HCT116 (cell line): Measurements from ENCODE around the gene KMT5C.

Experiments
- CEBPB ChIP-seq: IDR thresholded peaks from 2 replicates; pipeline ENCODE4 v1.6.1; 2012; ENCODE audit warnings: low read depth
- CTCF ChIP-seq, 3 experiments: fragments of 200-600 bp in 1 of 3; sonication (generic) in 1 of 3; IDR thresholded peaks in 2 of 3; conservative IDR thresholded peaks in 1 of 3; 2 replicates each; pipeline ENCODE4 v1.5.1; 2012 to 2017; ENCODE audit warnings: low read depth in 2 of 3, low read length in 2 of 3, antibody characterized with exemption in 1 of 3, borderline replicate concordance in 1 of 3, control low read depth in 1 of 3, mild to moderate bottlenecking in 1 of 3, mixed read lengths in 1 of 3, mixed run types in 1 of 3, moderate library complexity in 1 of 3; ENCODE audit not compliant: insufficient read depth in 1 of 3
- EGR1 ChIP-seq: IDR thresholded peaks from 2 replicates; pipeline ENCODE4 v1.6.1; 2012; ENCODE audit warnings: low read depth
- EZH2 ChIP-seq: fragments of 200-600 bp; sonication (generic); IDR thresholded peaks from 2 replicates; pipeline ENCODE4 v1.6.1; 2017; ENCODE audit warnings: antibody characterized with exemption, mixed run types
- EZH2phosphoT487 ChIP-seq: fragments of 200-600 bp; IDR thresholded peaks from 2 replicates; pipeline ENCODE4 v1.6.1; 2018; ENCODE audit warnings: antibody characterized with exemption, borderline replicate concordance
- JUND ChIP-seq: IDR thresholded peaks from 2 replicates; pipeline ENCODE4 v1.6.1; 2012
- MAX ChIP-seq: IDR thresholded peaks from 2 replicates; pipeline ENCODE4 v1.6.1; 2012
- POLR2A ChIP-seq: IDR thresholded peaks from 2 replicates; pipeline ENCODE4 v1.7.0; 2011; ENCODE audit warnings: borderline replicate concordance; ENCODE audit not compliant: insufficient read depth, insufficient read length; ENCODE audit errors: extremely low read depth
- POLR2AphosphoS5 ChIP-seq: IDR thresholded peaks from 2 replicates; pipeline ENCODE4 v1.6.1; 2011; ENCODE audit warnings: mild to moderate bottlenecking, low read depth, low read length, moderate library complexity
- RAD21 ChIP-seq: IDR thresholded peaks from 2 replicates; pipeline ENCODE4 v1.6.1; 2012; ENCODE audit warnings: low read depth, mild to moderate bottlenecking
- SIN3A ChIP-seq: IDR thresholded peaks from 2 replicates; pipeline ENCODE4 v1.6.1; 2012; ENCODE audit warnings: low read depth
- ZBTB33 ChIP-seq: IDR thresholded peaks from 2 replicates; pipeline ENCODE4 v1.6.1; 2011; ENCODE audit warnings: mild to moderate bottlenecking, low read length, moderate library complexity; ENCODE audit not compliant: insufficient replicate concordance; ENCODE audit errors: extremely low read depth
- ZNF274 ChIP-seq: fragments of 200-500 bp; sonication (Bioruptor generic); IDR thresholded peaks from 2 replicates; pipeline ENCODE4 v1.6.1; 2014; ENCODE audit warnings: mild to moderate bottlenecking, low read depth, low read length, inconsistent platforms

GRCh38 chr19:55372316-55373081 is 32.8 kb downstream of the KMT5C start:
- TF ChIP-seq EZH2phosphoT487 = no peak
- TF ChIP-seq CTCF (IDR thresholded peaks at IDR 0.05 in 2 of 3, conservative IDR thresholded peaks at IDR 0.05 in 1 of 3; ENCODE audit: borderline replicate concordance in 1 of 3, insufficient read depth in 1 of 3, low read depth in 2 of 3, low read length in 2 of 3) = no peak
- TF ChIP-seq JUND = no peak
- TF ChIP-seq ZNF274 = no peak
- TF ChIP-seq SIN3A = no peak
- TF ChIP-seq CEBPB = no peak
- TF ChIP-seq ZBTB33 = no peak
- no peak for TF ChIP-seq POLR2AphosphoS5
- TF ChIP-seq EZH2 = no peak
- TF ChIP-seq MAX = no peak
- no peak for TF ChIP-seq RAD21
- TF ChIP-seq POLR2A = no peak
- TF ChIP-seq EGR1 = no peak
